ENCODE results near the gene ANKRD55.
"Not testable (repeated sequence)": the region's sequence is repeated elsewhere in the genome, so short reads cannot be mapped to it uniquely, and the experiment has no call there.

ANKRD55 gene

DNA sequence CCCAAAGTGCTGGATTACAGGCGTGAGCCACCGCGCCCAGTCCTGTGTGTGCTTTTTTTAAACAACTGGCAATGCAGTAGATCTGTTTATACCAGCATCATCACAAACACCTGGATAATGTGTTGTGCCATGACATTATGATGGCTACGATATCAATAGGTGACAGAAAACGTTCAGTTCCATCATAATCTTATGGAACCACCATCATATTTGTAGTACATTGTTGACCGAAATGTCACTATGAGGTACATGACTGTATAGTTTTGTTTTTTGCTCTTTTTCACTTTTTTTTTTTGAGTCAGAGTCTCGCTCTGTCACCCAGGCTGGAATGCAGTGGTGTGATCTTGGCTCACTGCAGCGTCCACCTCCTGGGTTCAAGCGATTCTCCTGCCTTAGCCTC is 24.4 kb downstream of the ANKRD55 start:
- H3K9me3 ChIP-seq (ENCODE audit: control insufficient read depth in 2 of 2, low read length in 2 of 2), result no peaks in the 10 kb centered on the region
- no peak overlapping the region for H3K27ac ChIP-seq (ENCODE audit: low read length)
- H3K4me3 ChIP-seq (ENCODE audit: low read length in 2 of 2), result no peak overlapping the region
- no peaks in the 10 kb centered on the region for H3K4me1 ChIP-seq (ENCODE audit: control insufficient read depth, insufficient read depth, low read length)
- H3K36me3 ChIP-seq (ENCODE audit: control insufficient read depth in 2 of 2, insufficient read depth in 2 of 2, low read length in 2 of 2), result no peaks in the 10 kb centered on the region
- H3K27me3 ChIP-seq (ENCODE audit: control insufficient read depth in 1 of 2, insufficient read depth in 2 of 2, low read length in 2 of 2), result no peaks in the 10 kb centered on the region
- no peak overlapping the region for H3K9ac ChIP-seq (ENCODE audit: low read length in 2 of 2)

DNA sequence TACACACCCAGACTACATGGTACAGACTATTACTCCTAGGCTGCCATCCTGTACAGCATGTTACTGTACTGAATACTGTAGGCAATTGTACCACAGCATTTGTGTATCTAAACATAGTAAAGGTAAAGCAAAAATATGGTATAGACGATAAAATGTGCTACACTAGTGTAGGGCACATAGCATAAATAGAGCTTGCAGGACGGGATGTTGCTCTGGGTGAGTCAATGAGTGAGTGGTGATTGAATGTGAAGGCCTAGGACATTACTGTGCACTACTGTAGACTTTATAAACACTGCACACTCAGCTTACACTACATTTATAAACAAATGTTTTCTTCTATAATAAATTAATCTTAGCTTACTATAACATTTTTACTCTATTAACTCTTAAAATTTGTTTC is 25.6 kb downstream of the ANKRD55 start:
- H3K4me3 ChIP-seq (ENCODE audit: low read length in 2 of 2), result no peak overlapping the region
- no peak overlapping the region for H3K27ac ChIP-seq (ENCODE audit: low read length)
- H3K9ac ChIP-seq (ENCODE audit: low read length in 2 of 2), result no peak overlapping the region
- no peaks in the 10 kb centered on the region for H3K27me3 ChIP-seq (ENCODE audit: control insufficient read depth in 1 of 2, insufficient read depth in 2 of 2, low read length in 2 of 2)
- no peaks in the 10 kb centered on the region for H3K4me1 ChIP-seq (ENCODE audit: control insufficient read depth, insufficient read depth, low read length)
- H3K36me3 ChIP-seq (ENCODE audit: control insufficient read depth in 2 of 2, insufficient read depth in 2 of 2, low read length in 2 of 2), result no peaks in the 10 kb centered on the region
- H3K9me3 ChIP-seq (ENCODE audit: control insufficient read depth in 2 of 2, low read length in 2 of 2), result no peaks in the 10 kb centered on the region

- H3K9me3 ChIP-seq (ENCODE audit: control insufficient read depth in 2 of 2, low read length in 2 of 2), result no peaks in the 10 kb centered on the region
- H3K36me3 ChIP-seq (ENCODE audit: control insufficient read depth in 2 of 2, insufficient read depth in 2 of 2, low read length in 2 of 2), result no peaks in the 10 kb centered on the region
- H3K4me1 ChIP-seq (ENCODE audit: control insufficient read depth, insufficient read depth, low read length), result no peaks in the 10 kb centered on the region
- H3K27ac ChIP-seq (ENCODE audit: low read length), result no peak overlapping the region
- H3K9ac ChIP-seq (ENCODE audit: low read length in 2 of 2), result no peak overlapping the region
- no peak overlapping the region for H3K4me3 ChIP-seq (ENCODE audit: low read length in 2 of 2)
- H3K27me3 ChIP-seq (ENCODE audit: control insufficient read depth in 1 of 2, insufficient read depth in 2 of 2, low read length in 2 of 2), result no peaks in the 10 kb centered on the region
Observed at GRCh38 chr5:56206126-56206910, 26.8 kb downstream of the ANKRD55 start.

GRCh38 chr5:56203936-56204335 is 29.2 kb downstream of the ANKRD55 start:
- not testable (repeated sequence) for H3K4me3 ChIP-seq (ENCODE audit: low read length in 2 of 2); H3K9ac ChIP-seq (ENCODE audit: low read length in 2 of 2); H3K36me3 ChIP-seq (ENCODE audit: control insufficient read depth in 2 of 2, insufficient read depth in 2 of 2, low read length in 2 of 2); H3K4me1 ChIP-seq (ENCODE audit: control insufficient read depth, insufficient read depth, low read length); H3K9me3 ChIP-seq (ENCODE audit: control insufficient read depth in 2 of 2, low read length in 2 of 2); H3K27ac ChIP-seq (ENCODE audit: low read length); H3K27me3 ChIP-seq (ENCODE audit: control insufficient read depth in 1 of 2, insufficient read depth in 2 of 2, low read length in 2 of 2)

GRCh38 chr5:56202483-56202882 is 30.6 kb downstream of the ANKRD55 start:
- Histone ChIP-seq H3K4me3 (ENCODE audit: low read length in 2 of 2) (no peak overlapping the region), H3K36me3 (ENCODE audit: control insufficient read depth in 2 of 2, insufficient read depth in 2 of 2, low read length in 2 of 2) (no peaks in the 10 kb centered on the region), H3K4me1 (ENCODE audit: control insufficient read depth, insufficient read depth, low read length) (no peaks in the 10 kb centered on the region), H3K27ac (ENCODE audit: low read length) (no peak overlapping the region), H3K27me3 (ENCODE audit: control insufficient read depth in 1 of 2, insufficient read depth in 2 of 2, low read length in 2 of 2) (no peaks in the 10 kb centered on the region), H3K9me3 (ENCODE audit: control insufficient read depth in 2 of 2, low read length in 2 of 2) (no peaks in the 10 kb centered on the region), H3K9ac (ENCODE audit: low read length in 2 of 2) (no peak overlapping the region)

GRCh38 chr5:56201762-56202261 is 31.3 kb downstream of the ANKRD55 start:
- H3K36me3 ChIP-seq (ENCODE audit: control insufficient read depth in 2 of 2, insufficient read depth in 2 of 2, low read length in 2 of 2); H3K27me3 ChIP-seq (ENCODE audit: control insufficient read depth in 1 of 2, insufficient read depth in 2 of 2, low read length in 2 of 2); H3K4me3 ChIP-seq (ENCODE audit: low read length in 2 of 2); H3K4me1 ChIP-seq (ENCODE audit: control insufficient read depth, insufficient read depth, low read length); H3K9ac ChIP-seq (ENCODE audit: low read length in 2 of 2); H3K9me3 ChIP-seq (ENCODE audit: control insufficient read depth in 2 of 2, low read length in 2 of 2); H3K27ac ChIP-seq (ENCODE audit: low read length): not testable (repeated sequence)

DNA sequence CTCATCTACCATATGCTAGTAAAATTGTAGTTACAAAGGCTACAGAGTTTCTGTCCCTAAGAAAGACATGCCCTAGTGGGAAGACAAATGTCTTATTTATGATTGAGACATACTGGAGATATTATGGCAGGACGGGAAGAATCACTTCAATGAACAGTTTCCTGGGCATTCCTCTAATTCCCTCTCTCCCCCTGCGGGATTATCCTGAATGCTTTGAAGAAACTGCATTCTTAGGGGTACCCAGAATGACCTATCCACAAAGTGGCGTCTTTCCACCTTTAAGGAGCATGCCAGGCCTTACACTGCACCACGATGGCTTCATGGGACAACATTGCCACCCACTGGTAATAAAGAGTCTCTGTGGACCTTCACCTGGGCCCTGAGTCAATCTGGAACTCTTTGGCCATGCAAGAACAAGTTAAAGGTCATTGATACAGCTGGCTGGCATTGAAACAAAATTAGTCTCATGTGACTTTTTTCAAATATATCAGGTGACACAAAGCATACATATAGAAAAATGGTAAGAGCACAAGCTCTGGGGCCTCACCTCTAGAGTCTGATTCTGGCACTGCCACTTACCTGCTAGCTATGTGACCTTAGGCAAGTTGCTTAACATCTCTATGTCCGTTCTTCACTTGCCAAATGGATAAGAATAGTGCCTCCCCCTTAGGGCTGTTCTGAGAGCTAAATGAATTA is 32.0 kb downstream of the ANKRD55 start:
- Histone ChIP-seq H3K27ac (ENCODE audit: low read length) (no peak overlapping the region), H3K27me3 (ENCODE audit: control insufficient read depth in 1 of 2, insufficient read depth in 2 of 2, low read length in 2 of 2) (no peaks in the 10 kb centered on the region)

GRCh38 chr5:56195016-56195415 is 38.1 kb downstream of the ANKRD55 start:
- Histone ChIP-seq H3K27me3 (ENCODE audit: control insufficient read depth in 1 of 2, insufficient read depth in 2 of 2, low read length in 2 of 2) (no peaks in the 10 kb centered on the region), H3K9ac (ENCODE audit: low read length in 2 of 2) (no peak overlapping the region), H3K27ac (ENCODE audit: low read length) (no peak overlapping the region), H3K36me3 (ENCODE audit: control insufficient read depth in 2 of 2, insufficient read depth in 2 of 2, low read length in 2 of 2) (no peaks in the 10 kb centered on the region), H3K4me1 (ENCODE audit: control insufficient read depth, insufficient read depth, low read length) (no peaks in the 10 kb centered on the region), H3K9me3 (ENCODE audit: control insufficient read depth in 2 of 2, low read length in 2 of 2) (no peaks in the 10 kb centered on the region), H3K4me3 (ENCODE audit: low read length in 2 of 2) (no peak overlapping the region)

More for the DNA sequence above, 32.0 kb downstream of the ANKRD55 start:
- no peaks in the 10 kb centered on the region for H3K9me3 ChIP-seq (ENCODE audit: control insufficient read depth in 2 of 2, low read length in 2 of 2)
- no peak overlapping the region for H3K4me3 ChIP-seq (ENCODE audit: low read length in 2 of 2)
- H3K36me3 ChIP-seq (ENCODE audit: control insufficient read depth in 2 of 2, insufficient read depth in 2 of 2, low read length in 2 of 2), result no peaks in the 10 kb centered on the region
- no peaks in the 10 kb centered on the region for H3K4me1 ChIP-seq (ENCODE audit: control insufficient read depth, insufficient read depth, low read length)
- H3K9ac ChIP-seq (ENCODE audit: low read length in 2 of 2), result no peak overlapping the region

DNA sequence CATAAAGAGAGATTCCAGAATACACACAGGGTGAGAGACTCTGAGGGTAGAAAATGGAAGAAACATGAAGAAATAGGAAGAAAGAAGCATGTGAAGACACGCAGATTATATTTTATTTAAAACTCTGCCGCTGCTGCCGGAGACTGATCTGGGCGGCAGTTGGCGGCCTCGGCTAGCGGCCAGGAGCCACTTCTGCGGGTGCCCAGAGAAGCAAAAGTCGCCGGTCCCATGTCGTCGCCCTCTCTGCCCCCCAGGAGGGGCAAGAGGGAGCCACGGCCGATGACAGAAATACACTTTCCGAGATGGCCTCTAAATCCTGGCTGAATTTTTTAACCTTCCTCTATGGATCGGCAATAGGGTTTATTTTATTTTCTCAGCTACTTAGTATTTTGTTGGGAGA is 40.9 kb downstream of the ANKRD55 start:
- H3K9me3 ChIP-seq (ENCODE audit: control insufficient read depth in 2 of 2, low read length in 2 of 2), result no peaks in the 10 kb centered on the region

GRCh38 chr5:56191656-56192055 is 41.5 kb downstream of the ANKRD55 start:
- Histone ChIP-seq H3K9me3 (ENCODE audit: control insufficient read depth in 2 of 2, low read length in 2 of 2) (no peaks in the 10 kb centered on the region), H3K9ac (ENCODE audit: low read length in 2 of 2) (no peak overlapping the region), H3K4me1 (ENCODE audit: control insufficient read depth, insufficient read depth, low read length) (no peaks in the 10 kb centered on the region), H3K4me3 (ENCODE audit: low read length in 2 of 2) (no peak overlapping the region), H3K36me3 (ENCODE audit: control insufficient read depth in 2 of 2, insufficient read depth in 2 of 2, low read length in 2 of 2) (no peaks in the 10 kb centered on the region), H3K27ac (ENCODE audit: low read length) (no peak overlapping the region), H3K27me3 (ENCODE audit: control insufficient read depth in 1 of 2, insufficient read depth in 2 of 2, low read length in 2 of 2) (no peaks in the 10 kb centered on the region)

More for the DNA sequence above, 40.9 kb downstream of the ANKRD55 start:
- no peaks in the 10 kb centered on the region for H3K27me3 ChIP-seq (ENCODE audit: control insufficient read depth in 1 of 2, insufficient read depth in 2 of 2, low read length in 2 of 2)
- no peaks in the 10 kb centered on the region for H3K4me1 ChIP-seq (ENCODE audit: control insufficient read depth, insufficient read depth, low read length)
- no peak overlapping the region for H3K27ac ChIP-seq (ENCODE audit: low read length)
- H3K4me3 ChIP-seq (ENCODE audit: low read length in 2 of 2), result no peak overlapping the region
- no peak overlapping the region for H3K9ac ChIP-seq (ENCODE audit: low read length in 2 of 2)
- no peaks in the 10 kb centered on the region for H3K36me3 ChIP-seq (ENCODE audit: control insufficient read depth in 2 of 2, insufficient read depth in 2 of 2, low read length in 2 of 2)

DNA sequence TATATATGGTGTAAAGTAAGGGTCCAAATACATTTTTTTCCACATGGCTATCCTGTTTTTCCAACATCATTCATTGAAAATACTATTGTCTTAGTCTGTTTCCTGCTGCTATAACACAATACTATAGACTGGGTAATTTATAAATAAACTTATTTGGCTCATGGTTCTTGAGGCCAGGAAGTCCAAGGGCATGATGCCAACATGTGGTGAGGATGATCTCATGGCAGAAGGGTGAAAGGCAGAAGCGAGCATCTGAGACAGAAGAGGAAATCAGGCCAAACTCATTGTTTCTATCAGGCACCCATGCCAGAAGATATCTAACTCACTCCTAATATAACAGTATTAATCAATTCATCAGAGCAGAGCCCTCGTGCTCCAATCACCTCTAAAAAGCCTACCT is 42.6 kb downstream of the ANKRD55 start:
- Histone ChIP-seq H3K27me3 (ENCODE audit: control insufficient read depth in 1 of 2, insufficient read depth in 2 of 2, low read length in 2 of 2) (no peaks in the 10 kb centered on the region), H3K9me3 (ENCODE audit: control insufficient read depth in 2 of 2, low read length in 2 of 2) (no peaks in the 10 kb centered on the region), H3K4me3 (ENCODE audit: low read length in 2 of 2) (no peak overlapping the region), H3K27ac (ENCODE audit: low read length) (no peak overlapping the region), H3K36me3 (ENCODE audit: control insufficient read depth in 2 of 2, insufficient read depth in 2 of 2, low read length in 2 of 2) (no peaks in the 10 kb centered on the region), H3K4me1 (ENCODE audit: control insufficient read depth, insufficient read depth, low read length) (no peaks in the 10 kb centered on the region), H3K9ac (ENCODE audit: low read length in 2 of 2) (no peak overlapping the region)
